ENCODE results near the gene ACRV1. TPM values are rescaled to one million over a fixed set of nuclear protein-coding genes. Genes with fewer than 3 reads are reported as not detected.
A peak's percentile ranks its signal among the peaks of the same experiment; 100 is the strongest.

Gene ACRV1
- total and polyA plus RNA-seq, 2 of the 4 experiments (the other 2 are of a cell fraction), result not detected

DNA sequence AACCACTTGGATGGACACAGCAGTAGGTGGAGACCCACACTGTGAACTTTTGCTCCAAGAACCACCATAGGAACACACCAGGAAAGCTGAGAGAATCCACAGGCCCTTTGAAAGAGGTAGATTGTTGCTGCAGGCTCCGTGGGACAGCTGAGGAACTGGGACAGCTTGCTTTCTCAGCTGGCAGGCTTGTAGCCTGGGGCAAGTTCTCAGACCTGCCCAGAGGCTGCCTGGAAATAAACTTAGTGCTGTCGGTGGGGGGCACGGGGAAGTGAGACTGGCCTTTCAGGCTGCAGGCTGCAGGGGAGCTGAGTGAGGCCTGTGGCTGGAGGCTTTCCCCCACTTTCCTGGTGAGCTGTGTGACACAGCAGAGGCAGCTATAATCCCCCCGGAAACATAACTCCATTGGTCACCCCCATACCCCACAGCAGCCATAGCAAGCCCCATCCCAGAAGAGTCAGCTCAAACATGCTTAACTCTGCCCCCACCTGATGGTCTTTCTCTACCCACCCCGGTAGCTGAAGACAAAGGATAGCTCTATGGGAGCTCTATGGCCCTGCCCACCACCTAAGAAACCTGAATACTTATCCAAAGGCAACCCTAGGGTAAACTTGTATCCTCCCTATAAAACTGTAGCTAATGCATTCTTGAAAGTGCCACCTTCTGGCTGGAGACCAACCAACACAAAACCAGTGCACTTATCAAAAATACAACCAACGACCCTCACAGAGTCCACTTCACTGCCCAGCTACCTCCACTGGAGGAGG lies 21.4 kb upstream of the ACRV1 start:
- no peaks in the 10 kb centered on the region for H3K9me1 ChIP-seq (ENCODE audit: insufficient read depth, low read length)
- H3K14ac ChIP-seq (replicated peaks; ENCODE audit: low read depth, low read length), result no peak overlapping the region
- H4K5ac ChIP-seq (ENCODE audit: low read depth, low read length), result no peak overlapping the region
- H3K79me1 ChIP-seq (ENCODE audit: low read depth in 1 of 2, low read length in 2 of 2), result no peaks in the 10 kb centered on the region
- no peak overlapping the region for H2BK15ac ChIP-seq (ENCODE audit: low read depth, low read length)
- intact Hi-C loops (cut with micrococcal nuclease) (no loop called here), in situ Hi-C loops (cut with MboI; ENCODE audit: low sequenced_read_pairs) (no loop called here), dilution Hi-C loops (cut with HindIII; ENCODE audit: low sequenced_read_pairs, unreplicated experiment) (no loop called here)
- no peak overlapping the region for H2BK5ac ChIP-seq (ENCODE audit: low read depth, low read length, poor library complexity, severe bottlenecking)
- H3K27me3 ChIP-seq (ENCODE audit: control insufficient read depth, insufficient read depth, low read length), result peaks cover 5% of the 10 kb centered on the region; the same call in 1 of the 2 replicates
- H2AFZ ChIP-seq (replicated peaks; ENCODE audit: low read length, poor library complexity), result no peak overlapping the region
- TF ChIP-seq NFE2L2 (IDR thresholded peaks at IDR 0.05; ENCODE audit: low read depth, low read length) (no peak), CEBPB (IDR thresholded peaks at IDR 0.05; ENCODE audit: low read depth, low read length) (no peak), SMC3 (IDR thresholded peaks at IDR 0.05; ENCODE audit: low read depth, low read length) (no peak), MAZ (IDR thresholded peaks at IDR 0.05; ENCODE audit: borderline replicate concordance, low read depth, low read length) (no peak), MXI1 (IDR thresholded peaks at IDR 0.05; ENCODE audit: borderline replicate concordance, low read depth, low read length) (no peak), FOS (IDR thresholded peaks at IDR 0.05; ENCODE audit: low read depth, low read length) (no peak)
- TF ChIP-seq, protein P1, sequence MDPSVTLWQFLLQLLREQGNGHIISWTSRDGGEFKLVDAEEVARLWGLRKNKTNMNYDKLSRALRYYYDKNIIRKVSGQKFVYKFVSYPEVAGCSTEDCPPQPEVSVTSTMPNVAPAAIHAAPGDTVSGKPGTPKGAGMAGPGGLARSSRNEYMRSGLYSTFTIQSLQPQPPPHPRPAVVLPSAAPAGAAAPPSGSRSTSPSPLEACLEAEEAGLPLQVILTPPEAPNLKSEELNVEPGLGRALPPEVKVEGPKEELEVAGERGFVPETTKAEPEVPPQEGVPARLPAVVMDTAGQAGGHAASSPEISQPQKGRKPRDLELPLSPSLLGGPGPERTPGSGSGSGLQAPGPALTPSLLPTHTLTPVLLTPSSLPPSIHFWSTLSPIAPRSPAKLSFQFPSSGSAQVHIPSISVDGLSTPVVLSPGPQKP (IDR thresholded peaks at IDR 0.05; ENCODE audit: borderline replicate concordance, low read depth, low read length), result no peak
- no peak overlapping the region for H4K8ac ChIP-seq (ENCODE audit: low read depth in 2 of 2, low read length in 2 of 2)
- 43% methylated on average over 2 of the region's 6 CpGs; no CpG with 5 or more reads in 1 of the 2 experiments for WGBS, 2 experiments (ENCODE audit: extremely low coverage in 2 of 2, insufficient read length in 1 of 2)
- ATAC-seq (ENCODE audit: low read depth) (peak; percentile 40), DNase-seq (no peak)
- no peak overlapping the region for H3K27ac ChIP-seq (ENCODE audit: insufficient read depth, low read length)
- H3K4me1 ChIP-seq (ENCODE audit: control insufficient read depth, insufficient read depth, low read length), result no peaks in the 10 kb centered on the region
- no peak overlapping the region for H2AK5ac ChIP-seq (ENCODE audit: low read depth, low read length)
- H4K91ac ChIP-seq (ENCODE audit: insufficient read depth, low read depth, low read length), result no peak overlapping the region
- no peaks in the 10 kb centered on the region for H4K20me1 ChIP-seq (ENCODE audit: insufficient read depth, low read length)
- H3K36me3 ChIP-seq (ENCODE audit: control insufficient read depth, insufficient read depth, low read length), result no peaks in the 10 kb centered on the region
- H3K9ac ChIP-seq (ENCODE audit: low read depth, low read length), result no peak overlapping the region
- no peak overlapping the region for H3K18ac ChIP-seq (ENCODE audit: low read depth, low read length)
- H3K9me3 ChIP-seq (ENCODE audit: control insufficient read depth, insufficient read depth, low read length), result no peaks in the 10 kb centered on the region
- H2BK20ac ChIP-seq (ENCODE audit: low read depth, low read length), result no peak overlapping the region
- H2BK120ac ChIP-seq (ENCODE audit: low read depth, low read length), result no peak overlapping the region
- H3K4me3 ChIP-seq (ENCODE audit: insufficient read depth, low read depth, low read length), result no peak overlapping the region
- no peak overlapping the region for H3K56ac ChIP-seq (ENCODE audit: extremely low read depth, insufficient read depth, low read length)
- H3K23ac ChIP-seq (ENCODE audit: low read depth, low read length), result no peak overlapping the region
- no peak overlapping the region for H2AK9ac ChIP-seq (replicated peaks; ENCODE audit: low read depth, low read length, poor library complexity)
- H3K4me2 ChIP-seq (ENCODE audit: low read depth, low read length), result no peak overlapping the region
- CTCF ChIA-PET, result interaction anchor here (1.1 kb wide), 1 partner anchor 9 kb away, joined by 3 read pairs; no protein-coding TSS in a partner anchor
- POLR2A ChIA-PET (ENCODE audit: unreplicated experiment), result no interaction called here
- no peak overlapping the region for H3K4ac ChIP-seq (ENCODE audit: low read depth, low read length)
- no TSS peak for BruUV-seq (replicated peaks)
